GM18526 (cell line): ENCODE results near the gene MAP6.

Source experiments
- POLR2A ChIP-seq: IDR thresholded peaks from 3 replicates; pipeline ENCODE4 v1.6.1; 2011; ENCODE audit not compliant: insufficient read length; ENCODE audit errors: extremely low read depth

The MAP6 gene

GRCh38 chr11:75668451-75669297 lies at the start of gene MAP6:
Gene MAP6 (minus strand): TSS chr11:75669038. CDS start chr11:75668369, 669 bp downstream.
- TF ChIP-seq POLR2A, result no peak

- TF ChIP-seq POLR2A, result no peak
Measured at GRCh38 chr11:75717608-75718418, 49.0 kb upstream of the MAP6 start, which contains the start of gene MOGAT2. Gene MOGAT2 (plus strand): TSS chr11:75717838. CDS start chr11:75717889, 51 bp downstream.

GRCh38 chr11:75716659-75717058 lies 47.8 kb upstream of the MAP6 start:
- no peak for TF ChIP-seq POLR2A

- TF ChIP-seq POLR2A, result no peak
Measured at GRCh38 chr11:75715688-75716087, 46.9 kb upstream of the MAP6 start.

GRCh38 chr11:75714211-75714610 lies 45.4 kb upstream of the MAP6 start:
- no peak for TF ChIP-seq POLR2A

- no peak for TF ChIP-seq POLR2A
Measured at GRCh38 chr11:75706260-75706729, 37.5 kb upstream of the MAP6 start.

- TF ChIP-seq POLR2A, result no peak
Measured at GRCh38 chr11:75705541-75705940, 36.7 kb upstream of the MAP6 start.

GRCh38 chr11:75703695-75704237 lies 34.9 kb upstream of the MAP6 start:
- no peak for TF ChIP-seq POLR2A

- TF ChIP-seq POLR2A, result no peak
Measured at GRCh38 chr11:75700940-75701339, 32.1 kb upstream of the MAP6 start.

- TF ChIP-seq POLR2A, result no peak
Measured at GRCh38 chr11:75697906-75698581, 29.2 kb upstream of the MAP6 start.

GRCh38 chr11:75691804-75692203 lies 23.0 kb upstream of the MAP6 start:
- no peak for TF ChIP-seq POLR2A

- TF ChIP-seq POLR2A, result no peak
Measured at GRCh38 chr11:75689863-75690609, 21.2 kb upstream of the MAP6 start.

GRCh38 chr11:75679566-75679965 lies 10.7 kb upstream of the MAP6 start:
- no peak for TF ChIP-seq POLR2A

GRCh38 chr11:75678620-75679259 lies 9.9 kb upstream of the MAP6 start:
- TF ChIP-seq POLR2A, result no peak
